H9 (cell line): ENCODE measurements around the gene LINGO4. TPM values are rescaled to one million over a fixed set of nuclear protein-coding genes. Genes with fewer than 3 reads are reported as not detected.
A peak's percentile ranks its signal among the peaks of the same experiment; 100 is the strongest.

Source experiments
- DNase-seq: peaks from one replicate; pipeline ENCODE4 v3.0.0-alpha.2; 2017
- H2AFZ ChIP-seq: one replicate; pipeline ENCODE4 v1.6.1; 2013; ENCODE audit warnings: mild to moderate bottlenecking, low read length, control low read depth, moderate library complexity
- H2AK5ac ChIP-seq: 2 replicates; pipeline ENCODE4 v1.6.1; 2013; ENCODE audit warnings: low read length, control low read depth, mixed read lengths; ENCODE audit not compliant: insufficient read length
- H2BK120ac ChIP-seq: one replicate; pipeline ENCODE4 v1.6.1; 2013; ENCODE audit warnings: low read depth, mild to moderate bottlenecking, low read length, control low read depth, inconsistent platforms; ENCODE audit not compliant: poor library complexity, severe bottlenecking
- H2BK12ac ChIP-seq: 2 replicates; pipeline ENCODE4 v1.6.1; 2013; ENCODE audit warnings: low read length, control low read depth, mixed read lengths, low read depth; ENCODE audit not compliant: insufficient read length
- H2BK15ac ChIP-seq: 2 replicates; pipeline ENCODE4 v1.6.1; 2013; ENCODE audit warnings: low read depth, low read length, control low read depth
- H2BK20ac ChIP-seq: one replicate; pipeline ENCODE4 v1.6.1; 2013; ENCODE audit warnings: low read depth, mild to moderate bottlenecking, low read length, control low read depth, inconsistent platforms; ENCODE audit not compliant: poor library complexity, severe bottlenecking
- H2BK5ac ChIP-seq: 2 replicates; pipeline ENCODE4 v1.6.1; 2013; ENCODE audit warnings: low read length, control low read depth, mixed read lengths; ENCODE audit not compliant: insufficient read length
- H3K14ac ChIP-seq: 2 replicates; pipeline ENCODE4 v1.6.1; 2013; ENCODE audit warnings: low read length, control low read depth; ENCODE audit not compliant: insufficient read depth
- H3K18ac ChIP-seq: 2 replicates; pipeline ENCODE4 v1.6.1; 2013; ENCODE audit warnings: low read depth, mild to moderate bottlenecking, mixed read lengths, low read length, control low read depth; ENCODE audit not compliant: insufficient read length
- H3K23ac ChIP-seq: 2 replicates; pipeline ENCODE4 v1.6.1; 2013; ENCODE audit warnings: low read length, control low read depth, mixed read lengths, low read depth; ENCODE audit not compliant: insufficient read length
- H3K23me2 ChIP-seq: 2 replicates; pipeline ENCODE4 v1.6.1; 2013; ENCODE audit warnings: low read depth, mild to moderate bottlenecking, mixed read lengths, low read length, control low read depth; ENCODE audit not compliant: insufficient read length, poor library complexity, severe bottlenecking
- H3K27ac ChIP-seq: 2 replicates; pipeline ENCODE4 v1.5.1; 2013; ENCODE audit warnings: low read length, control low read depth, mixed read lengths, low read depth; ENCODE audit not compliant: insufficient read length
- H3K27me3 ChIP-seq: 2 replicates; pipeline ENCODE4 v1.6.1; 2013; ENCODE audit warnings: low read length, control low read depth, inconsistent platforms; ENCODE audit not compliant: insufficient read depth
- H3K4ac ChIP-seq: 2 replicates; pipeline ENCODE4 v1.6.1; 2013; ENCODE audit warnings: low read depth, mild to moderate bottlenecking, control low read depth, inconsistent platforms, low read length, moderate library complexity
- H3K4me1 ChIP-seq: 2 replicates; pipeline ENCODE4 v1.6.1; 2013; ENCODE audit warnings: low read length, control low read depth, inconsistent platforms; ENCODE audit not compliant: insufficient read depth
- H3K4me2 ChIP-seq: 2 replicates; pipeline ENCODE4 v1.6.1; 2013; ENCODE audit warnings: low read length, control low read depth, mixed read lengths; ENCODE audit not compliant: insufficient read length, insufficient read depth
- H3K56ac ChIP-seq: 2 replicates; pipeline ENCODE4 v1.6.1; 2013; ENCODE audit warnings: low read depth, mild to moderate bottlenecking, mixed read lengths, low read length, control low read depth; ENCODE audit not compliant: insufficient read length
- H3K79me1 ChIP-seq: 2 replicates; pipeline ENCODE4 v1.6.1; 2013; ENCODE audit warnings: low read depth, mild to moderate bottlenecking, moderate library complexity, low read length, control low read depth, inconsistent platforms; ENCODE audit not compliant: insufficient read depth, poor library complexity, severe bottlenecking
- H3K79me2 ChIP-seq: 2 replicates; pipeline ENCODE4 v1.6.1; 2013; ENCODE audit warnings: low read length, control low read depth, inconsistent platforms; ENCODE audit not compliant: insufficient read depth
- H3K9ac ChIP-seq: 2 replicates; pipeline ENCODE4 v1.6.1; 2013; ENCODE audit warnings: low read length, control low read depth, mixed read lengths; ENCODE audit not compliant: insufficient read length; ENCODE audit errors: extremely low read depth
- H3K9me3 ChIP-seq: one replicate; pipeline ENCODE4 v1.6.1; 2013; ENCODE audit warnings: low read depth, low read length, inconsistent platforms; ENCODE audit not compliant: control insufficient read depth
- H3T11ph ChIP-seq: one replicate; pipeline ENCODE4 v1.6.1; 2013; ENCODE audit warnings: mild to moderate bottlenecking, low read length, control low read depth, inconsistent platforms
- H4K20me1 ChIP-seq: one replicate; pipeline ENCODE4 v1.6.1; 2013; ENCODE audit not compliant: control insufficient read depth, insufficient read length, insufficient read depth
- H4K5ac ChIP-seq: 2 replicates; pipeline ENCODE4 v1.6.1; 2013; ENCODE audit warnings: low read depth, mild to moderate bottlenecking, mixed read lengths, low read length, control low read depth; ENCODE audit not compliant: insufficient read length
- H4K8ac ChIP-seq: replicated peaks from 2 replicates; pipeline ENCODE4 v1.6.1; 2013; ENCODE audit warnings: low read length, control low read depth, mixed read lengths, low read depth; ENCODE audit not compliant: insufficient read length
- H4K91ac ChIP-seq: 2 replicates; pipeline ENCODE4 v1.6.1; 2013; ENCODE audit warnings: low read depth, mild to moderate bottlenecking, moderate library complexity, mixed read lengths, low read length, control low read depth; ENCODE audit not compliant: insufficient read length
- H3K27ac Mint-ChIP-seq, 3 experiments: 2 replicates in 2 of 3; 3 replicates in 1 of 3; pipeline ENCODE4 v1.8.0; 2020 to 2021; ENCODE audit warnings: mixed read lengths in 3 of 3, mild to moderate bottlenecking in 1 of 3, moderate library complexity in 1 of 3
- H3K27me3 Mint-ChIP-seq: 2 replicates; pipeline ENCODE4 v1.8.0; 2021; ENCODE audit warnings: low read depth, mild to moderate bottlenecking, moderate library complexity, mixed read lengths
- H3K36me3 Mint-ChIP-seq, 3 experiments: 2 replicates in 2 of 3; 3 replicates in 1 of 3; pipeline ENCODE4 v1.8.0; 2020 to 2021; ENCODE audit warnings: low read depth in 3 of 3, mixed read lengths in 3 of 3; ENCODE audit not compliant: insufficient read depth in 1 of 3
- H3K4me1 Mint-ChIP-seq, 2 experiments: 2 replicates each; pipeline ENCODE4 v1.8.0; 2020; ENCODE audit warnings: mixed read lengths in 2 of 2
- H3K4me3 Mint-ChIP-seq, 2 experiments: 2 replicates in 1 of 2; 3 replicates in 1 of 2; pipeline ENCODE4 v1.8.0; 2020 to 2021; ENCODE audit warnings: mild to moderate bottlenecking in 2 of 2, mixed read lengths in 2 of 2, moderate library complexity in 1 of 2
- H3K9me3 Mint-ChIP-seq, 2 experiments: 2 replicates in 1 of 2; 3 replicates in 1 of 2; pipeline ENCODE4 v1.8.0; 2020; ENCODE audit warnings: mild to moderate bottlenecking in 2 of 2, mixed read lengths in 2 of 2, moderate library complexity in 1 of 2
- CTCF ChIP-seq: fragments of 200-600 bp; sonication (generic); conservative IDR thresholded peaks from 3 replicates; pipeline ENCODE4 v1.8.0; 2021; ENCODE audit warnings: antibody characterized with exemption, mild to moderate bottlenecking
- WGBS: extraction: QIAGEN DNeasy Blood & Tissue Kit; methylation state at CpG from one replicate; pipeline ENCODE4 v1.1.7; 2013; ENCODE audit warnings: missing lambda C conversion rate, low lambda C conversion rate, mixed read lengths; ENCODE audit not compliant: insufficient read length; ENCODE audit errors: extremely low coverage; 5-methylcytosine and 5-hydroxymethylcytosine counted together
- long read RNA-seq: library from polyadenylated mRNA; unstranded; transcript quantifications from one replicate; pipeline ENCODE4 v2.0.0, GENCODE V29; 2020
- total RNA-seq: library from RNA; stranded (reverse); gene quantifications from 2 replicates; pipeline ENCODE4 v1.2.1, GENCODE V29; 2021

The LINGO4 gene
- not detected in 2 replicates for total RNA-seq
- long read RNA-seq: 0 reads

GRCh38 chr1:151805066-151805820 lies at the start of gene LINGO4:
Gene LINGO4 (minus strand): TSS chr1:151805419. CDS start chr1:151802704, 2,715 bp downstream.
- Histone ChIP-seq H3K79me1 (no peaks in the 10 kb centered on the region), H4K20me1 (no peaks in the 10 kb centered on the region), H3K27ac (no peak within 1 kb of the TSS), H2BK12ac (no peak within 1 kb of the TSS), H2AFZ (no peak within 1 kb of the TSS), H2BK15ac (no peak within 1 kb of the TSS), H3K14ac (no peak within 1 kb of the TSS), H3K4ac (no peak within 1 kb of the TSS), H3K23ac (no peak within 1 kb of the TSS), H3K4me2 (no peak within 1 kb of the TSS), H3K23me2 (no peaks in the 10 kb centered on the region), H3T11ph (no peak within 1 kb of the TSS), H2BK120ac (no peak within 1 kb of the TSS), H4K91ac (no peak within 1 kb of the TSS), H3K56ac (no peak within 1 kb of the TSS), H2AK5ac (no peak within 1 kb of the TSS), H3K18ac (no peak within 1 kb of the TSS), H2BK20ac (no peak within 1 kb of the TSS), H4K5ac (no peak within 1 kb of the TSS), H3K4me1 (no peaks in the 10 kb centered on the region; the same call in 1 of the 2 replicates), H3K9me3 (no peaks in the 10 kb centered on the region), H3K27me3 (0 out of 2 replicates have a peak, but pooled peaks cover 2% of the 10 kb centered on the region), H3K9ac (no peak within 1 kb of the TSS), H4K8ac (no peak within 1 kb of the TSS), H3K79me2 (no peaks in the 10 kb centered on the region), H2BK5ac (no peak within 1 kb of the TSS)
- Mint-ChIP-seq H3K27me3 (peaks cover 8% of the 10 kb centered on the region), H3K36me3 (no peaks in the 10 kb centered on the region), H3K4me1 (peaks cover 10 to 14% of the 10 kb centered on the region in 2 experiments), H3K9me3 (no peaks in the 10 kb centered on the region), H3K4me3 (no peak within 1 kb of the TSS), H3K27ac (peak within 1 kb of the TSS in 1 of 3 experiments; percentile 95; a peak in 1 of 7 replicates)
- no CpG with 5 or more reads among the region's 12 CpGs for WGBS
- TF ChIP-seq CTCF: no peak
- DNase-seq: no peak
